ENCODE data around the gene KRTAP2-1. TPM values are rescaled to one million over a fixed set of nuclear protein-coding genes. Genes with fewer than 3 reads are reported as not detected.

KRTAP2-1 gene
- total RNA-seq, 2 experiments from 2014 or later: not detected

GRCh38 chr17:41015454-41015853 is 31.7 kb downstream of the KRTAP2-1 start:
- Mint-ChIP-seq H3K27me3 (peaks cover 4% of the 10 kb centered on the region), H3K4me1 (ENCODE audit: low read depth) (no peaks in the 10 kb centered on the region), H3K36me3 (ENCODE audit: low read depth) (no peaks in the 10 kb centered on the region), H3K9me3 (no peaks in the 10 kb centered on the region), H3K27ac (no peak overlapping the region), H3K4me3 (no peak overlapping the region)
- Histone ChIP-seq H3K9me3 (ENCODE audit: control insufficient read depth in 1 of 2, insufficient read depth in 1 of 2, low read length in 2 of 2) (no peaks in the 10 kb centered on the region), H3K27ac (ENCODE audit: low read depth in 1 of 2, low read length in 2 of 2) (no peak overlapping the region), H3K4me1 (ENCODE audit: insufficient read depth, low read length) (no peaks in the 10 kb centered on the region), H3K4me3 (ENCODE audit: low read length) (no peak overlapping the region), H3K36me3 (ENCODE audit: insufficient read depth, low read length) (no peaks in the 10 kb centered on the region), H3K27me3 (ENCODE audit: control insufficient read depth in 1 of 2, insufficient read depth in 2 of 2, low read length in 2 of 2) (no peaks in the 10 kb centered on the region)
- ChIA-PET POLR2A (interaction anchor here (0.7 kb wide), 1 partner anchor 11 kb away, joined by 3 read pairs; no protein-coding TSS in a partner anchor), CTCF (no interaction called here)
- DNase-seq (no peak), ATAC-seq (ENCODE audit: poor library complexity) (no peak)
- intact Hi-C loops (cut with DNase I, micrococcal nuclease): loop anchor here in 1 of 2 experiments (1.0 kb wide), 1 partner anchor 40 kb away; the partner anchor contains the start of gene KRTAP2-2
- no peak for TF ChIP-seq CTCF (IDR thresholded peaks at IDR 0.05)

GRCh38 chr17:41013606-41014005 is 33.5 kb downstream of the KRTAP2-1 start:
- H3K27ac Mint-ChIP-seq: no peak overlapping the region
- intact Hi-C loops (cut with DNase I, micrococcal nuclease): no loop called here
- no peak for TF ChIP-seq CTCF (IDR thresholded peaks at IDR 0.05)
- Histone ChIP-seq H3K27me3 (ENCODE audit: control insufficient read depth in 1 of 2, insufficient read depth in 2 of 2, low read length in 2 of 2) (no peaks in the 10 kb centered on the region), H3K27ac (ENCODE audit: low read depth in 1 of 2, low read length in 2 of 2) (no peak overlapping the region), H3K36me3 (ENCODE audit: insufficient read depth, low read length) (no peaks in the 10 kb centered on the region), H3K9me3 (ENCODE audit: control insufficient read depth in 1 of 2, insufficient read depth in 1 of 2, low read length in 2 of 2) (no peaks in the 10 kb centered on the region), H3K4me1 (ENCODE audit: insufficient read depth, low read length) (no peaks in the 10 kb centered on the region), H3K4me3 (ENCODE audit: low read length) (no peak overlapping the region)
- no peak overlapping the region for H3K4me3 Mint-ChIP-seq
- no peaks in the 10 kb centered on the region for H3K9me3 Mint-ChIP-seq
- DNase-seq (no peak), ATAC-seq (ENCODE audit: poor library complexity) (no peak)
- ChIA-PET POLR2A (interaction anchor here (0.5 to 1.2 kb wide), 3 partner anchors 26 to 1727 kb away, joined by 3 read pairs; no protein-coding TSS in a partner anchor), CTCF (no interaction called here)
- no peaks in the 10 kb centered on the region for H3K4me1 Mint-ChIP-seq (ENCODE audit: low read depth)
- no peaks in the 10 kb centered on the region for H3K36me3 Mint-ChIP-seq (ENCODE audit: low read depth)
- peaks cover 4% of the 10 kb centered on the region for H3K27me3 Mint-ChIP-seq

GRCh38 chr17:41013181-41013580 is 33.9 kb downstream of the KRTAP2-1 start:
- CTCF ChIA-PET: no interaction called here
- H3K9me3 Mint-ChIP-seq: no peaks in the 10 kb centered on the region
- no peaks in the 10 kb centered on the region for H3K4me1 ChIP-seq (ENCODE audit: insufficient read depth, low read length)
- TF ChIP-seq CTCF (IDR thresholded peaks at IDR 0.05): no peak
- no peak overlapping the region for H3K4me3 Mint-ChIP-seq
- H3K27ac ChIP-seq (ENCODE audit: low read depth in 1 of 2, low read length in 2 of 2): no peak overlapping the region
- H3K9me3 ChIP-seq (ENCODE audit: control insufficient read depth in 1 of 2, insufficient read depth in 1 of 2, low read length in 2 of 2): no peaks in the 10 kb centered on the region
- ATAC-seq (ENCODE audit: poor library complexity) (no peak), DNase-seq (no peak)
- H3K36me3 Mint-ChIP-seq (ENCODE audit: low read depth): no peaks in the 10 kb centered on the region
- no peak overlapping the region for H3K27ac Mint-ChIP-seq
- H3K27me3 ChIP-seq (ENCODE audit: control insufficient read depth in 1 of 2, insufficient read depth in 2 of 2, low read length in 2 of 2): no peaks in the 10 kb centered on the region
- H3K4me1 Mint-ChIP-seq (ENCODE audit: low read depth): no peaks in the 10 kb centered on the region
- intact Hi-C loops (cut with DNase I, micrococcal nuclease): no loop called here
- peaks cover 4% of the 10 kb centered on the region for H3K27me3 Mint-ChIP-seq
- no peak overlapping the region for H3K4me3 ChIP-seq (ENCODE audit: low read length)
- no peaks in the 10 kb centered on the region for H3K36me3 ChIP-seq (ENCODE audit: insufficient read depth, low read length)
- POLR2A ChIA-PET: interaction anchor here (0.6 kb wide), 1 partner anchor 26 kb away, joined by 3 read pairs; no protein-coding TSS in a partner anchor
